IPS-NIHi7 (cell line): Measurements from ENCODE around the gene C11orf86.

Experiments used
- DNase-seq: peaks from one replicate; pipeline ENCODE4 v3.0.0; 2012; ENCODE audit warnings: mixed read lengths; ENCODE audit errors: extremely low spot score

C11orf86 gene

GRCh38 chr11:67024966-67025365 is 49.9 kb downstream of the C11orf86 start:
- DNase-seq: no peak

GRCh38 chr11:67025750-67026149 is 50.6 kb downstream of the C11orf86 start:
- no peak for DNase-seq
